ENCODE results near the gene UPK3BL1.
"Not testable (repeated sequence)": the region's sequence is repeated elsewhere in the genome, so short reads cannot be mapped to it uniquely, and the experiment has no call there.

Gene UPK3BL1

GRCh38 chr7:102642691-102643090, at the start of gene UPK3BL1:
Gene UPK3BL1 (minus strand): TSS chr7:102642791. CDS start chr7:102642741, 50 bp downstream.
- DNase-seq: not testable (repeated sequence)

GRCh38 chr7:102690602-102691001, 48.0 kb upstream of the UPK3BL1 start:
- DNase-seq: not testable (repeated sequence)

- DNase-seq: not testable (repeated sequence)
Observed at GRCh38 chr7:102689436-102690282, 47.1 kb upstream of the UPK3BL1 start.

- DNase-seq: not testable (repeated sequence)
Observed at GRCh38 chr7:102688299-102689036, 45.9 kb upstream of the UPK3BL1 start.

GRCh38 chr7:102682560-102682959, 40.0 kb upstream of the UPK3BL1 start:
- DNase-seq: not testable (repeated sequence)

- DNase-seq: not testable (repeated sequence)
Observed at GRCh38 chr7:102680780-102681179, 38.2 kb upstream of the UPK3BL1 start.

- DNase-seq: not testable (repeated sequence)
Observed at GRCh38 chr7:102675545-102675944, 33.0 kb upstream of the UPK3BL1 start.

- not testable (repeated sequence) for DNase-seq
Observed at GRCh38 chr7:102673447-102674067, 31.0 kb upstream of the UPK3BL1 start.

- not testable (repeated sequence) for DNase-seq
Observed at GRCh38 chr7:102671956-102672307, 29.3 kb upstream of the UPK3BL1 start.

- DNase-seq: peak in 1 of 3 donors; percentile 72
Observed at GRCh38 chr7:102671166-102671955, 28.8 kb upstream of the UPK3BL1 start, which contains the start of gene POLR2J2. Gene POLR2J2 (minus strand): TSS chr7:102671663. CDS start chr7:102671601, 62 bp downstream.

GRCh38 chr7:102667523-102667922, 24.9 kb upstream of the UPK3BL1 start:
- not testable (repeated sequence) for DNase-seq

- DNase-seq: not testable (repeated sequence)
Observed at GRCh38 chr7:102666850-102667249, 24.3 kb upstream of the UPK3BL1 start.

GRCh38 chr7:102664765-102665164, 22.2 kb upstream of the UPK3BL1 start:
- DNase-seq: not testable (repeated sequence)

GRCh38 chr7:102649924-102650323, 7.3 kb upstream of the UPK3BL1 start, which contains the start of gene SPDYE2B:
Gene SPDYE2B (plus strand): TSS chr7:102650319. CDS start chr7:102652349, 2,030 bp downstream.
- not testable (repeated sequence) for DNase-seq

- not testable (repeated sequence) for DNase-seq
Observed at GRCh38 chr7:102647813-102648212, 5.2 kb upstream of the UPK3BL1 start.

GRCh38 chr7:102643404-102643803, 813 bp upstream of the UPK3BL1 start:
- not testable (repeated sequence) for DNase-seq

GRCh38 chr7:102638848-102639247, 3.7 kb downstream of the UPK3BL1 start:
- not testable (repeated sequence) for DNase-seq

- DNase-seq: not testable (repeated sequence)
Observed at GRCh38 chr7:102636956-102637355, 5.6 kb downstream of the UPK3BL1 start.

GRCh38 chr7:102635354-102635753, 7.2 kb downstream of the UPK3BL1 start:
- DNase-seq: not testable (repeated sequence)

- DNase-seq: not testable (repeated sequence)
Observed at GRCh38 chr7:102634299-102634698, 8.3 kb downstream of the UPK3BL1 start.

GRCh38 chr7:102630622-102631021, 12.0 kb downstream of the UPK3BL1 start:
- DNase-seq: not testable (repeated sequence)
